HG03095 (cell line): Measurements from ENCODE around the gene AHRR.
"Not testable (repeated sequence)": the region's sequence is repeated elsewhere in the genome, so short reads cannot be mapped to it uniquely, and the experiment has no call there.

Experiments
- ATAC-seq: cut with Tn5 transposase; IDR thresholded peaks from one replicate; pipeline ENCODE4 v1.9.1; 2021; ENCODE audit warnings: moderate library complexity; ENCODE audit not compliant: unreplicated experiment

AHRR gene

GRCh38 chr5:407051-407450 is 85.5 kb downstream of the AHRR start:
- no peak for ATAC-seq

- ATAC-seq, result no peak
Observed at GRCh38 chr5:407801-408268, 86.3 kb downstream of the AHRR start.

- no peak for ATAC-seq
Observed at GRCh38 chr5:410911-411517, 89.5 kb downstream of the AHRR start.

- ATAC-seq, result no peak
Observed at GRCh38 chr5:411728-412127, 90.2 kb downstream of the AHRR start.

- ATAC-seq, result not testable (repeated sequence)
Observed at GRCh38 chr5:414991-415927, 93.7 kb downstream of the AHRR start.

GRCh38 chr5:415928-416635 is 94.6 kb downstream of the AHRR start:
- no peak for ATAC-seq

GRCh38 chr5:416636-416960 is 95.1 kb downstream of the AHRR start:
- ATAC-seq, result no peak

GRCh38 chr5:417301-418161 is 96.0 kb downstream of the AHRR start:
- ATAC-seq, result no peak

GRCh38 chr5:418162-419121 is 96.9 kb downstream of the AHRR start:
- no peak for ATAC-seq

GRCh38 chr5:419970-420369 is 98.5 kb downstream of the AHRR start:
- no peak for ATAC-seq

- ATAC-seq, result no peak
Observed at GRCh38 chr5:420632-421286, 99.2 kb downstream of the AHRR start.

- no peak for ATAC-seq
Observed at GRCh38 chr5:421287-421880, 99.9 kb downstream of the AHRR start.

- no peak for ATAC-seq
Observed at GRCh38 chr5:421901-422300, 100.4 kb downstream of the AHRR start.

GRCh38 chr5:422323-423232 is 101.1 kb downstream of the AHRR start:
- no peak for ATAC-seq

GRCh38 chr5:423233-423565 is 101.7 kb downstream of the AHRR start:
- ATAC-seq, result no peak

- ATAC-seq, result no peak
Observed at GRCh38 chr5:423626-424261, 102.2 kb downstream of the AHRR start.
